Gastrocnemius medialis (tissue), 4 donors: ENCODE measurements around the gene CCDC142. TPM values are rescaled to one million over a fixed set of nuclear protein-coding genes. Genes with fewer than 3 reads are reported as not detected.

Experiments used
- ATAC-seq, 2 donors: fragments of 150-250 bp; one replicate each; pipeline ENCODE4 v1.9.1; 2016
- DNase-seq, 2 donors: peaks; one replicate each; pipeline ENCODE4 v3.0.0-alpha.2; 2019
- H3K27ac ChIP-seq, 4 donors: fragments of 200-600 bp; sonication (generic); 1 replicate in 1 of 4; 2 replicates in 3 of 4; pipeline ENCODE4 v1.5.1; 2016 to 2018; ENCODE audit warnings: mild to moderate bottlenecking in 2 of 4, moderate library complexity in 1 of 4
- H3K27me3 ChIP-seq, 3 donors: fragments of 200-600 bp; sonication (generic) in 2 of 3; 1 replicate in 1 of 3; 2 replicates in 2 of 3; pipeline versions ENCODE4 v1.5.1 to v1.6.0; 2016 to 2019; ENCODE audit warnings: mild to moderate bottlenecking in 1 of 3, moderate library complexity in 1 of 3
- H3K36me3 ChIP-seq, 2 donors: fragments of 200-600 bp; sonication (generic) in 1 of 2; one replicate each; pipeline ENCODE4 v1.5.1; 2017 to 2018
- H3K4me1 ChIP-seq, 2 donors: fragments of 200-600 bp; sonication (generic) in 1 of 2; one replicate each; pipeline ENCODE4 v1.5.1; 2016 to 2017; ENCODE audit warnings: mild to moderate bottlenecking in 2 of 2
- H3K4me3 ChIP-seq, 4 donors: fragments of 200-600 bp; sonication (generic) in 3 of 4; 1 replicate in 1 of 4; 2 replicates in 3 of 4; pipeline ENCODE4 v1.5.1; 2016 to 2019; ENCODE audit warnings: mild to moderate bottlenecking in 2 of 4
- H3K9me3 ChIP-seq, 3 donors: fragments of 200-600 bp; sonication (generic) in 2 of 3; 1 replicate in 1 of 3; 2 replicates in 2 of 3; pipeline ENCODE4 v1.5.1; 2016 to 2019
- POLR2A ChIP-seq, 2 donors: fragments of 450-650 bp; IDR thresholded peaks; one replicate each; pipeline ENCODE4 v1.6.1; 2017; ENCODE audit warnings: antibody characterized with exemption in 2 of 2, mild to moderate bottlenecking in 2 of 2, moderate library complexity in 2 of 2
- in situ Hi-C, 4 donors: fragments of 200-750 bp; cut with MboI; loops; one replicate each; pipeline versions ENCODE4 v1.15.0 to v1.8.0; 2017; ENCODE audit warnings: low sequenced_read_pairs in 4 of 4
- intact Hi-C: fragments of 100-400 bp; cut with DNase I; formaldehyde crosslinking; loops from one replicate; pipeline ENCODE4 v1.15.1; 2023; ENCODE audit warnings: low total_unique reads
- total RNA-seq, 4 donors: library from RNA; depleted of rRNA; stranded (reverse); fragments of >200 nt; gene quantifications; one replicate each; pipeline versions ENCODE4 v1.1.0 to v1.2.3, GENCODE V29; 2016
- TF ChIP-seq, protein P1 (sequence below), 5 experiments: fragments of 450-650 bp in 3 of 5; fragments of 200-600 bp in 2 of 5; sonication (generic) in 2 of 5; IDR thresholded peaks in 4 of 5; conservative IDR thresholded peaks in 1 of 5; 1 replicate in 4 of 5; 2 replicates in 1 of 5; pipeline ENCODE4 v1.5.1; 2016 to 2019; ENCODE audit warnings: antibody characterized with exemption in 5 of 5, mild to moderate bottlenecking in 3 of 5, moderate library complexity in 3 of 5

The CCDC142 gene
- total RNA-seq, 4 donors from 2014 or later = 5.5 to 7.3 (median 6.0) TPM

DNA sequence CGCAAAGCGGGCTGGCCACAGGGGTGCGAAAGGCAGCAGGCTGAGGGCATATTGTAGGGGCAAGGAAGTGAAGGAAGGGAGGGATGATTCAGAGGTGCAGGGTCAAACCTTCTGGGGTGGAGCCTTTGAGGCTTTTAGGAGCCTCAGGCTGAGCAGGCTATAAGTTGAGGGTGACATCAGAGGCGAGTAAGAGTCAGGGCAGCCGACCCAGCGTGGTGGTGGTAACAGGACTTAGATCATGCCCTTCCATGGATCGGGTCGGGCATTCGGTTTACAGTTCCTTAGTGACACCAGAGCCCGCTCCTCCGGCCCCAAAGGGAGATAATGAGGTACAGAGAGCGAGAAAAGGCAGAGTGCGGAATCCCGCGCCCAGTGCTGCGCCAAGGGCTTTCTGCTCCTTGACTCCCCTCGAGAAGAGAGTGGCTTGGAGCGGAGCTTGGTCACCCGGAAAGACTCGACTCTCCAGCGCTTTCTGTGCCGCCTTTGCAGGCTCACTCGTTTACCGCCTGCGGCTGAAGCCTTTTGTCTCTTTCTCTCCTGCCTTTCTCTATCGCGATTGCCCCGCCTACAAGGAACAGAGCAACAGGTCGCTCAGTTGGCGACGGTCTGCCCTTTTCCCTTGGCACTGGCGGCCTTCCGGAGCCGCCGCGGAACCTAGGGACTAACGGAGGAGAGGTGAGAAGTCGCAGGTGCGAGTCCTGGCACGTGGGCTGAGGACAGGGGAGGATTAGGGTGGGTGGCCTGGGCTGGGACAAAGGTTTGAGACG lies 15.9 kb upstream of the CCDC142 start:
- Histone ChIP-seq H3K27me3 (peaks cover 42 to 67% (median 57%) of the 10 kb centered on the region in 3 donors), H3K36me3 (peaks cover 0 to 9% of the 10 kb centered on the region in 2 donors), H3K4me3 (peak overlapping the region; percentile 32 to 48 (median 44)), H3K4me1 (peaks cover 22 to 30% of the 10 kb centered on the region in 2 donors), H3K27ac (no peak overlapping the region), H3K9me3 (no peaks in the 10 kb centered on the region)
- peak in 1 of 2 donors; percentile 10 for ATAC-seq
- TF ChIP-seq, protein P1, sequence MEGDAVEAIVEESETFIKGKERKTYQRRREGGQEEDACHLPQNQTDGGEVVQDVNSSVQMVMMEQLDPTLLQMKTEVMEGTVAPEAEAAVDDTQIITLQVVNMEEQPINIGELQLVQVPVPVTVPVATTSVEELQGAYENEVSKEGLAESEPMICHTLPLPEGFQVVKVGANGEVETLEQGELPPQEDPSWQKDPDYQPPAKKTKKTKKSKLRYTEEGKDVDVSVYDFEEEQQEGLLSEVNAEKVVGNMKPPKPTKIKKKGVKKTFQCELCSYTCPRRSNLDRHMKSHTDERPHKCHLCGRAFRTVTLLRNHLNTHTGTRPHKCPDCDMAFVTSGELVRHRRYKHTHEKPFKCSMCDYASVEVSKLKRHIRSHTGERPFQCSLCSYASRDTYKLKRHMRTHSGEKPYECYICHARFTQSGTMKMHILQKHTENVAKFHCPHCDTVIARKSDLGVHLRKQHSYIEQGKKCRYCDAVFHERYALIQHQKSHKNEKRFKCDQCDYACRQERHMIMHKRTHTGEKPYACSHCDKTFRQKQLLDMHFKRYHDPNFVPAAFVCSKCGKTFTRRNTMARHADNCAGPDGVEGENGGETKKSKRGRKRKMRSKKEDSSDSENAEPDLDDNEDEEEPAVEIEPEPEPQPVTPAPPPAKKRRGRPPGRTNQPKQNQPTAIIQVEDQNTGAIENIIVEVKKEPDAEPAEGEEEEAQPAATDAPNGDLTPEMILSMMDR (IDR thresholded peaks at IDR 0.05 in 4 of 5, conservative IDR thresholded peaks at IDR 0.05 in 1 of 5) = no peak
- TF ChIP-seq POLR2A (IDR thresholded peaks at IDR 0.05) = no peak
- in situ Hi-C loops = no loop called here
- intact Hi-C loops = no loop called here
- DNase-seq = no peak

DNA sequence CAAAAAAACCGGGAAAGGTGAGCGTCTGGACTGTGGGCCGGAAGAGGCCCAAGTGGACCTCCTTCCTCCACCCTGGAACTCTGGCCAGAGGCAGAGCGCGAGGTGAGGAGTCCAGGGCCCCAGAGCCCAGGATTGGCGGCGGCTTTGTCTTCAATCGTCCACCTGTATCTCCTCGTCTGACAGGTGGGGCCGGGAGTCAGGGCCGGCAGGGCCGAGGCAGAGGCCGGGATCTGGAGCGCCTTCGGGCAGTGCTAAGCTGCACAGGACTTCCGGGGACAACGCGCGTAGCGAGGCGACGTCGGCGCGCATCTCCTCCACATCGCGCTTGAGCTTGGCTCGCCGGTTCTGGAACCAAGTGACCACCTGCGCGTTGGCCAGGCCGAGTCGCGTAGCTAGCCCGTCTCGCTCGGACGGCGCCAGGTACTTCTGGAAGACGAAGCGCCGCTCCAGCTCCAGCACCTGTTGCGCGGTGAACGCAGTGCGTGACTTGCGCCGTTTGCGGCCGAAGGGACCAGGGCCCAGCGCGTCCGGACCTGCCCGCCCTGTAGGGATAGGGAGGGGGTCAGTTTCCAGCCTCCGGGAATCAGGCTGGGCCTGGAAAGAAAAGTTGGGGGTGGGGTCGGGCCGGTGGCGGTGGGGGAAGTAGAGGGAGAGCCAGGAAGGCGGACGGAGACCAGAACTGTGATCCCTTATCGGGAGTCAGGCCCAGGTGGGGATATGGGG lies 15.1 kb upstream of the CCDC142 start:
- Histone ChIP-seq H3K9me3 (no peaks in the 10 kb centered on the region), H3K36me3 (peaks cover 0 to 16% of the 10 kb centered on the region in 2 donors), H3K27me3 (peaks cover 42 to 59% (median 51%) of the 10 kb centered on the region in 3 donors), H3K27ac (no peak overlapping the region), H3K4me1 (peaks cover 22 to 26% of the 10 kb centered on the region in 2 donors), H3K4me3 (peak overlapping the region; percentile 32 to 48 (median 44))
- intact Hi-C loops (no loop called here), in situ Hi-C loops (no loop called here)
- no peak for DNase-seq
- TF ChIP-seq POLR2A (IDR thresholded peaks at IDR 0.05) = no peak
- TF ChIP-seq, protein P1 (IDR thresholded peaks at IDR 0.05 in 4 of 5, conservative IDR thresholded peaks at IDR 0.05 in 1 of 5) = no peak
- ATAC-seq = no peak

DNA sequence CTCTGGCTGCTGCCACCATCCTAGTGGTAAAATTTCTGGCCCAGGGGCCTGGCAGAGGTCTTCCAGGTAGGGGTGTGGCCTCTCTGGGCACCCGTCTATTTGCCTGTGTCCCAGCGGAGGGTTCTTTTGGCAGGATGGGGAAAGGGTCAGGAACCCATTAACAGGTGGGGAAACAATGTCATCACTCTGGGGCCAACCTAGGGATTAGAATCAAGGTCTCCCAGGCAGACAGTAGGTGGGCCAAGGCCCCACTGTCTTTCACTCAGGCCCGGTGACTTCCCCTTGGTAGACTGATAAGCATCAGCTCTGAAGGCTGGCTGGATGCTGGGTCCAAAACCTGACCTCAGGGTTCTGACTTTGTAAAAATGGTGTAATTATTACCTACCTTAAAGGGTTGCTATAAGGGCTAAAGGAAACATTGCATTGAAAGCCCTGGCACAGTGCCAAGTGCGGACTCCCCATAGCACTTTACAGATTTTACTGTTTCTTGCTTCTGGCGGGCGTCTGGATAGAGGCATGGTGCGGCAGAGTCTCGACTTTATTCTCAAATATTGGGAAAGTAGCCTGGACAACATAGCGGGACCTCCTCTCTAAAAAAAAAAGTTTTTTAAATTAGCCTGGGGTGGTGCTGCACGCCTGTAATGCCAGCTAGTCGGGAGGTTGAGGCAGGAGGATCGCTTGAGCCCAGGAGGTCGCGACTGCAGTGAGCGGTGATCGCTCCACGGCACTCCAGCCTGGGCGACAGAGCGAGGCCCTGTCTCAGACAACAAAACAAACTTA lies 14.4 kb upstream of the CCDC142 start:
- Histone ChIP-seq H3K36me3 (peaks cover 0 to 23% of the 10 kb centered on the region in 2 donors), H3K27ac (no peak overlapping the region), H3K9me3 (no peaks in the 10 kb centered on the region), H3K4me3 (peak overlapping the region in 3 of 4 donors; percentile 43 to 48 (median 44)), H3K27me3 (peaks cover 35 to 52% (median 45%) of the 10 kb centered on the region in 3 donors), H3K4me1 (peaks cover 22% of the 10 kb centered on the region in 2 donors)
- in situ Hi-C loops = no loop called here
- TF ChIP-seq, protein P1 (IDR thresholded peaks at IDR 0.05 in 4 of 5, conservative IDR thresholded peaks at IDR 0.05 in 1 of 5) = no peak
- TF ChIP-seq POLR2A (IDR thresholded peaks at IDR 0.05) = no peak
- DNase-seq (no peak), ATAC-seq (no peak)
- intact Hi-C loops = no loop called here

DNA sequence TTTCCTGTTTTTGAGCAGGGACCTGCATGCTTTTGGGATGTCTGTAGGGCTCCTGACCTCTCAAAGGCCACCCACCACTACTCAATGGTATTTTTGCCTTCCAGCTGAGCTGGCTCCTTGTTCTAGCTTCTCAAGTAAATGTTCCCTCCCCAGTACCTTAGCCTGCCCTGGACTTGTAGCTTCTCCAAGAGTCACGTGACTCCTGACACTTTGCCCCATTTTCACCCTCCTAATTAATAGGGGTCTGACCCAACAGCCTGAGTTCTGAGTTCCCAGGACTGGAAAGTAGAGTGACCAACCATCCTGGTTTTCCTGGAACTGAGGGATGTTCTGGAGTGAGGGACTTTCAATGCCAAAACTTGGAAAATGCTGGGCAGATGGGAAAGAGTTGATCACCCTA lies 12.6 kb upstream of the CCDC142 start:
- in situ Hi-C loops = no loop called here
- Histone ChIP-seq H3K9me3 (no peaks in the 10 kb centered on the region), H3K36me3 (peaks cover 0 to 41% of the 10 kb centered on the region in 2 donors), H3K4me1 (peaks cover 22% of the 10 kb centered on the region in 2 donors), H3K27me3 (peaks cover 27 to 36% (median 36%) of the 10 kb centered on the region in 3 donors), H3K27ac (no peak overlapping the region), H3K4me3 (no peak overlapping the region)
- TF ChIP-seq POLR2A (IDR thresholded peaks at IDR 0.05) = no peak
- DNase-seq = no peak
- no peak for ATAC-seq
- intact Hi-C loops = no loop called here
